Measurements from ENCODE around the gene NUP188.

NUP188 gene

GRCh38 chr9:128921881-128922763 lies 25.4 kb upstream of the NUP188 start:
- no peak for DNase-seq (ENCODE audit: extremely low read depth, low read depth)
- TF ChIP-seq CTCF (IDR thresholded peaks at IDR 0.05; ENCODE audit: low read depth, low read length) = no peak

GRCh38 chr9:128923493-128923883 lies 24.0 kb upstream of the NUP188 start:
- no peak for TF ChIP-seq CTCF (IDR thresholded peaks at IDR 0.05; ENCODE audit: low read depth, low read length)
- DNase-seq (ENCODE audit: extremely low read depth, low read depth) = no peak

GRCh38 chr9:128927731-128928411 lies 19.6 kb upstream of the NUP188 start:
- no peak for DNase-seq (ENCODE audit: extremely low read depth, low read depth)
- TF ChIP-seq CTCF (IDR thresholded peaks at IDR 0.05; ENCODE audit: low read depth, low read length) = peak; percentile 86

- TF ChIP-seq CTCF (IDR thresholded peaks at IDR 0.05; ENCODE audit: low read depth, low read length) = no peak
- no peak for DNase-seq (ENCODE audit: extremely low read depth, low read depth)
Measured at GRCh38 chr9:128928624-128929023, 18.9 kb upstream of the NUP188 start.

GRCh38 chr9:128929560-128929959 lies 17.9 kb upstream of the NUP188 start:
- TF ChIP-seq CTCF (IDR thresholded peaks at IDR 0.05; ENCODE audit: low read depth, low read length) = no peak
- DNase-seq (ENCODE audit: extremely low read depth, low read depth) = no peak

GRCh38 chr9:128933731-128934130 lies 13.8 kb upstream of the NUP188 start:
- TF ChIP-seq CTCF (IDR thresholded peaks at IDR 0.05; ENCODE audit: low read depth, low read length) = no peak

More at GRCh38 chr9:128933731-128934130, 13.8 kb upstream of the NUP188 start:
- no peak for DNase-seq (ENCODE audit: extremely low read depth, low read depth)
